ENCODE measurements around the gene GPX4. TPM values are rescaled to one million over a fixed set of nuclear protein-coding genes. Genes with fewer than 3 reads are reported as not detected.

The GPX4 gene
- total RNA-seq, 1 experiment from 2014 or later, result 355 TPM

GRCh38 chr19:1080360-1081161 lies 23.2 kb upstream of the GPX4 start:
- H3K4me3 Mint-ChIP-seq, result peak overlapping the region; percentile 15 to 55; a peak in 2 of 5 replicates
- Histone ChIP-seq H3K18ac (ENCODE audit: insufficient read length, low read depth, low read length) (no peak overlapping the region), H3K4me2 (ENCODE audit: insufficient read depth, insufficient read length, low read length) (no peak overlapping the region), H3K4ac (ENCODE audit: low read depth, low read length) (no peak overlapping the region), H3K56ac (ENCODE audit: insufficient read length, low read depth, low read length) (no peak overlapping the region), H2BK20ac (ENCODE audit: low read depth, low read length, poor library complexity, severe bottlenecking) (no peak overlapping the region), H2AFZ (ENCODE audit: low read length) (no peak overlapping the region), H3K23ac (ENCODE audit: insufficient read length, low read depth, low read length) (no peak overlapping the region), H3K79me1 (ENCODE audit: insufficient read depth, low read depth, low read length, poor library complexity, severe bottlenecking) (no peaks in the 10 kb centered on the region), H2BK12ac (ENCODE audit: insufficient read length, low read depth, low read length) (no peak overlapping the region), H2BK15ac (ENCODE audit: low read depth, low read length) (no peak overlapping the region), H3K9me3 (ENCODE audit: control insufficient read depth, low read depth, low read length) (no peaks in the 10 kb centered on the region), H3K14ac (ENCODE audit: insufficient read depth, low read length) (no peak overlapping the region), H4K91ac (ENCODE audit: insufficient read length, low read depth, low read length) (no peak overlapping the region), H3K79me2 (ENCODE audit: insufficient read depth, low read length) (no peaks in the 10 kb centered on the region), H2BK120ac (ENCODE audit: low read depth, low read length, poor library complexity, severe bottlenecking) (no peak overlapping the region), H3T11ph (ENCODE audit: low read length) (no peak overlapping the region), H3K23me2 (ENCODE audit: insufficient read length, low read depth, low read length, poor library complexity, severe bottlenecking) (no peaks in the 10 kb centered on the region), H4K5ac (ENCODE audit: insufficient read length, low read depth, low read length) (no peak overlapping the region), H2AK5ac (ENCODE audit: insufficient read length, low read length) (no peak overlapping the region), H3K4me1 (ENCODE audit: insufficient read depth, low read length) (no peaks in the 10 kb centered on the region), H2BK5ac (ENCODE audit: insufficient read length, low read length) (no peak overlapping the region), H4K8ac (replicated peaks; ENCODE audit: insufficient read length, low read depth, low read length) (no peak overlapping the region), H4K20me1 (ENCODE audit: control insufficient read depth, insufficient read depth, insufficient read length) (no peaks in the 10 kb centered on the region), H3K27me3 (ENCODE audit: insufficient read depth, low read length) (no peaks in the 10 kb centered on the region), H3K9ac (ENCODE audit: extremely low read depth, insufficient read length, low read length) (no peak overlapping the region), H3K27ac (ENCODE audit: insufficient read length, low read depth, low read length) (no peak overlapping the region)
- H3K9me3 Mint-ChIP-seq, result no peaks in the 10 kb centered on the region
- no CpG with 5 or more reads among the region's 50 CpGs for WGBS (ENCODE audit: extremely low coverage, insufficient read length, low lambda C conversion rate)
- no peak overlapping the region for H3K27ac Mint-ChIP-seq
- H3K4me1 Mint-ChIP-seq, result peaks cover 3 to 9% of the 10 kb centered on the region in 2 experiments; a peak in 2 of 4 replicates
- TF ChIP-seq CTCF (conservative IDR thresholded peaks at IDR 0.05), result no peak
- no peak for DNase-seq
- H3K36me3 Mint-ChIP-seq (ENCODE audit: insufficient read depth in 1 of 3, low read depth in 3 of 3), result peaks cover 17 to 51% (median 44%) of the 10 kb centered on the region in 3 experiments
- peaks cover 1% of the 10 kb centered on the region for H3K27me3 Mint-ChIP-seq (ENCODE audit: low read depth)
